OCI-LY1 (cell line): ENCODE results near the gene DMD.

Experiments used
- H2AFZ ChIP-seq: fragments of 200-600 bp; sonication (generic), shearing (Covaris generic); 2 replicates; pipeline ENCODE4 v1.6.0; 2014; ENCODE audit warnings: antibody characterized with exemption, mild to moderate bottlenecking, low read length
- H3F3A ChIP-seq: fragments of 200-600 bp; sonication (generic), shearing (Covaris generic); 2 replicates; pipeline ENCODE4 v1.6.0; 2014; ENCODE audit warnings: mild to moderate bottlenecking, antibody characterized with exemption, low read length, moderate library complexity; ENCODE audit not compliant: insufficient read depth
- H3K27ac ChIP-seq: fragments of 200-600 bp; sonication (generic); 2 replicates; pipeline ENCODE4 v1.5.1; 2014; ENCODE audit warnings: low read length, mixed run types, mild to moderate bottlenecking, low read depth; ENCODE audit not compliant: poor library complexity, severe bottlenecking
- H3K27me3 ChIP-seq: fragments of 200-600 bp; sonication (generic); 2 replicates; pipeline ENCODE4 v1.6.0; 2014; ENCODE audit warnings: antibody characterized with exemption, mild to moderate bottlenecking, low read length, moderate library complexity; ENCODE audit not compliant: insufficient read depth
- H3K36me3 ChIP-seq: fragments of 200-600 bp; sonication (generic); 2 replicates; pipeline ENCODE4 v1.6.1; 2014; ENCODE audit warnings: mild to moderate bottlenecking, antibody characterized with exemption, low read length, moderate library complexity, mixed read lengths; ENCODE audit not compliant: insufficient read depth
- H3K4me1 ChIP-seq: fragments of 200-600 bp; sonication (generic); 2 replicates; pipeline ENCODE4 v1.5.1; 2014; ENCODE audit warnings: mild to moderate bottlenecking, low read length, moderate library complexity; ENCODE audit not compliant: insufficient read depth, severe bottlenecking
- H3K4me2 ChIP-seq: fragments of 200-600 bp; sonication (generic), shearing (Covaris generic); 2 replicates; pipeline ENCODE4 v1.6.1; 2014; ENCODE audit warnings: low read length
- H3K4me3 ChIP-seq: fragments of 200-600 bp; sonication (generic); 2 replicates; pipeline ENCODE4 v1.5.1; 2014; ENCODE audit warnings: low read length, low read depth, mild to moderate bottlenecking, mixed read lengths; ENCODE audit not compliant: poor library complexity, severe bottlenecking
- H3K79me2 ChIP-seq: fragments of 200-600 bp; shearing (Covaris generic); 2 replicates; pipeline ENCODE4 v1.6.1; 2016; ENCODE audit warnings: mixed run types, low read length, mixed read lengths; ENCODE audit not compliant: insufficient read depth
- H3K9ac ChIP-seq: fragments of 200-600 bp; sonication (generic), shearing (Covaris generic); 2 replicates; pipeline ENCODE4 v1.6.1; 2014; ENCODE audit warnings: mild to moderate bottlenecking, low read length, mixed read lengths
- H3K9me2 ChIP-seq: fragments of 200-600 bp; sonication (generic), shearing (Covaris generic); 2 replicates; pipeline ENCODE4 v1.6.1; 2014; ENCODE audit warnings: low read depth, mild to moderate bottlenecking, low read length, mixed read lengths
- H3K9me3 ChIP-seq: fragments of 200-600 bp; shearing (Covaris generic); 2 replicates; pipeline ENCODE4 v1.6.1; 2014; ENCODE audit warnings: low read length, mixed read lengths
- H4K20me1 ChIP-seq: fragments of 200-600 bp; sonication (generic), shearing (Covaris generic); 2 replicates; pipeline ENCODE4 v1.6.0; 2016; ENCODE audit warnings: mild to moderate bottlenecking, low read length; ENCODE audit not compliant: insufficient read depth
- CTCF ChIP-seq: fragments of 200-600 bp; sonication (generic), shearing (Covaris generic); IDR thresholded peaks from 2 replicates; pipeline ENCODE4 v1.5.1; 2017; ENCODE audit warnings: mild to moderate bottlenecking, antibody characterized with exemption, low read length, moderate library complexity, mixed read lengths
- EZH2 ChIP-seq: fragments of 200-600 bp; sonication (generic), shearing (Covaris generic); IDR thresholded peaks from 2 replicates; pipeline ENCODE4 v1.8.0; 2017; ENCODE audit warnings: borderline replicate concordance, mixed run types, mild to moderate bottlenecking, antibody characterized with exemption, low read length, moderate library complexity, mixed read lengths

Gene DMD

DNA sequence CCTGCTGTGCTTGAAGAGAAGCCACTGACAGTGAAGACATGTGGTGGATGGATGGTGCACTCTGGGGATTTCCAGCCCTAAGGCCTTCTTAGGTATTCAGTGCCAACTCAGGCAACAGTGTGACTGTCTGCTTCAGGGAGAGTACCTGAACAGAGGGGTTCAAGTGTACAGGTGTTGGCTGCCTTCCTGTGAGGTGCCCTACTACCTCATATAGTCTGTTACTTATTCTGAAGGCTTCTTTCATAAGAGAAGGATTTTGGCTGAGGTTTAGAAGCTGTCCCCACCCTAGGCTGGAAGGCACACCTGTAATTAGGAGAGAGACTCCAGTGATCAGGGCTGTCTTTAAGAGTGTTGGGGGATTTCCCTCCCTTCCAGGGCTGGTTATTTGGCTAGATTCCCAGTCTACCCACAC, 2141.3 kb downstream of the DMD start:
- Histone ChIP-seq H2AFZ (no peak overlapping the region), H3K36me3 (no peaks in the 10 kb centered on the region), H4K20me1 (no peaks in the 10 kb centered on the region), H3K9me2 (no peaks in the 10 kb centered on the region), H3K4me3 (no peak overlapping the region), H3K27ac (no peak overlapping the region), H3K4me1 (no peaks in the 10 kb centered on the region), H3K27me3 (no peaks in the 10 kb centered on the region), H3K9ac (no peak overlapping the region), H3K4me2 (no peak overlapping the region), H3K9me3 (no peaks in the 10 kb centered on the region), H3F3A (no peaks in the 10 kb centered on the region), H3K79me2 (no peaks in the 10 kb centered on the region)
- no peak for TF ChIP-seq CTCF
- no peak for TF ChIP-seq EZH2
